Activated naive CD4-positive, alpha-beta T cell treated with anti-CD3 and anti-CD28 coated beads, Interleukin-2, amount 10 ng/mL, durations not matched to agents 7 days and 5 days (primary cell): ENCODE measurements around the gene TIMM44.
A peak's percentile ranks its signal among the peaks of the same experiment; 100 is the strongest.
"Not testable (repeated sequence)": the region's sequence is repeated elsewhere in the genome, so short reads cannot be mapped to it uniquely, and the experiment has no call there.

Experiments used
- CTCF ChIA-PET: fragments of 350-600 bp; sonication (Branson Sonifier 250); formaldehyde crosslinking; loops from one replicate; lab custom pipeline; 2021; ENCODE audit warnings: antibody characterized with exemption; lab: Charles Lee
- DNase-seq: peaks from one replicate; pipeline ENCODE4 v3.0.0-alpha.2; 2020
- H3K27ac Mint-ChIP-seq: one replicate; pipeline ENCODE4 v1.8.0; 2021; ENCODE audit warnings: mild to moderate bottlenecking, moderate library complexity, mixed read lengths
- H3K27me3 Mint-ChIP-seq: one replicate; pipeline ENCODE4 v1.8.0; 2021; ENCODE audit warnings: mild to moderate bottlenecking, mixed read lengths
- H3K36me3 Mint-ChIP-seq: one replicate; pipeline ENCODE4 v1.8.0; 2021; ENCODE audit warnings: mixed read lengths
- H3K4me1 Mint-ChIP-seq: one replicate; pipeline ENCODE4 v1.8.0; 2021; ENCODE audit warnings: mixed read lengths
- H3K4me3 Mint-ChIP-seq: one replicate; pipeline ENCODE4 v1.8.0; 2021; ENCODE audit warnings: mild to moderate bottlenecking, moderate library complexity, mixed read lengths
- H3K9me3 Mint-ChIP-seq: one replicate; pipeline ENCODE4 v1.8.0; 2021; ENCODE audit warnings: mixed read lengths

The TIMM44 gene

DNA sequence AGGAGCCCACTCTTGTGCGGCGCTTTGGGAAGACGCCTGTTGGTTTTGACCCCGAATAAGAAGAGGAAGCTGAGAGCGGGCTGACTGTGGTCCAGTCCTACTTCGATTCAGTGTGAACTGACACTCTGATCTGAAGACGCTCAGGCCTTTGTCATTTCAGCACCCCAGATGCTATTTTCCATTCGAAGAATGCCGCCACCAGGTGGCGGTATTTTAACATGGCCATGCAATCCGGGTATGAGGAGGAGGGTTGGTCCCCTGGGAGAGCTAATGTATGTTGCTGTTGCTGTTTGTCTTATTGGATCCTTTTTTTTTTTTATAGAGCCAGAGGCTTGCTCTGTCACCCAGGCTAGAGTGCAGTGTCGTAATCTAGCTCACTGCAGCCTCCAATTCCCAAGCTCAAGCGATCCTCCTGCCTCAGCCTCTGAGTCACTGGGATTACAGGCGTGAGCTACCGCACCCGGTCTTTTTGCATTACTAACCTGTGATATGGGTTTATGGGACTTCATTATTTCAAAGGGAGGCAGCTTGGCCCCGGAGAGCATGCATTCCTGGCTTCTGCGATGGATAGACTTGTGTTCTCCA is 803 bp upstream of the TIMM44 start:
- Mint-ChIP-seq H3K4me1 (peaks cover 34% of the 10 kb centered on the region), H3K27me3 (no peaks in the 10 kb centered on the region), H3K4me3 (peak overlapping the region; percentile 82), H3K36me3 (peaks cover 8% of the 10 kb centered on the region), H3K27ac (peak overlapping the region; percentile 94), H3K9me3 (no peaks in the 10 kb centered on the region)
- CTCF ChIA-PET = interaction anchor here (0.5 to 2.3 kb wide), 27 partner anchors 9 to 753 kb away, joined by 3 to 14 read pairs (median 4); partner anchors contain the start of genes MAP2K7 and SNAPC2
- DNase-seq = peak; percentile 90

DNA sequence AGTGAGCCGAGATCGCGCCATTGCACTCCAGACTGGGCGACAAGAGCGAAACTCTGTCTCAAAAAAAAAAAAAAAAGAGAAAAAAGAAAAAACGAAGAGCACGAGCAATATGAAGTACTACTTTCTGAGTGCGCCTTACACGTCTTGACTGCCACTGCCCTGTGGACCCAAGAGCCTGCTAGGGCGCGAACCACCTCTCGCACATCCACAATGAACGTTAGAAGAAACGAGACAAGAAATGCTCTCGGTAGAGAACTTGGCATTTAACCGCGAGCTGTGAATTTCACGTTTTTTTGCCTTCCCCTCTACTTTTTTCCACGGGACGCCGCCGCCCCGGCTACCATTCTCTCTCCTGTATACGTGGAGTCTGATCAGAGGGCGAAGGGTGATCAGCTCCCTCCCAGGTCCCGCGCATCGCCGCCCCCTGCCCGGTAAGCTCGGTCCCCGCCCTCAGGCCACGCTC is 454 bp downstream of the TIMM44 start:
- Mint-ChIP-seq H3K4me3 (peak overlapping the region; percentile 82), H3K9me3 (no peaks in the 10 kb centered on the region), H3K36me3 (peaks cover 11% of the 10 kb centered on the region), H3K27me3 (no peaks in the 10 kb centered on the region), H3K4me1 (peaks cover 37% of the 10 kb centered on the region), H3K27ac (peak overlapping the region; percentile 94)
- DNase-seq = no peak
- CTCF ChIA-PET = interaction anchor here (0.8 to 2.5 kb wide), 11 partner anchors 8 to 172 kb away, joined by 3 to 14 read pairs (median 7); partner anchors contain the start of genes MAP2K7 and SNAPC2

- CTCF ChIA-PET = interaction anchor here (2.5 kb wide), 1 partner anchor 12 kb away, joined by 14 read pairs; no protein-coding TSS in a partner anchor
- Mint-ChIP-seq H3K9me3 (no peaks in the 10 kb centered on the region), H3K36me3 (peaks cover 13% of the 10 kb centered on the region), H3K4me1 (peaks cover 37% of the 10 kb centered on the region), H3K4me3 (peak overlapping the region; percentile 82), H3K27me3 (no peaks in the 10 kb centered on the region), H3K27ac (no peak overlapping the region)
- no peak for DNase-seq
Measured at GRCh38 chr19:7941895-7942596, 1.4 kb downstream of the TIMM44 start.

DNA sequence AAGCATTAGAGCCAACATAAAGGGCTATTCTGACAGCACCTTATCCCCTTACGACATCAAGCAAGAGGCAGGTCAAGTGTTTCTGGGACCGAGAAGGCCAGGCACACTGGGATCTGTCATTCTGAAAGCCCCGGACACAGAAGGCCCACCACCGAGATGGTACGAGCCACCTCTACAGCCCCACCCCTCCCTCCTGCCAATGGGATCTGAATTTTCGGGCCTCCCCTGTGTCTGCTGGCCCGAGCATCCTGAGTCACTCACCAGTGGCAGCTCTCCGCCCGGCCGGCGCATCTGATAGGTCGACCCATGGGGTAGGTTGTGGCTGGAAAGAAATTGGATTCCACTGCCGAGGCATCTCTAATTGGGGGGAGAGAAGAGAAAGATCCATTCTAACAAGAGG is 2.6 kb downstream of the TIMM44 start:
- Mint-ChIP-seq H3K27ac (no peak overlapping the region), H3K9me3 (no peaks in the 10 kb centered on the region), H3K36me3 (peaks cover 13% of the 10 kb centered on the region), H3K4me3 (no peak overlapping the region), H3K27me3 (no peaks in the 10 kb centered on the region), H3K4me1 (peaks cover 37% of the 10 kb centered on the region)
- CTCF ChIA-PET = no interaction called here
- no peak for DNase-seq

DNA sequence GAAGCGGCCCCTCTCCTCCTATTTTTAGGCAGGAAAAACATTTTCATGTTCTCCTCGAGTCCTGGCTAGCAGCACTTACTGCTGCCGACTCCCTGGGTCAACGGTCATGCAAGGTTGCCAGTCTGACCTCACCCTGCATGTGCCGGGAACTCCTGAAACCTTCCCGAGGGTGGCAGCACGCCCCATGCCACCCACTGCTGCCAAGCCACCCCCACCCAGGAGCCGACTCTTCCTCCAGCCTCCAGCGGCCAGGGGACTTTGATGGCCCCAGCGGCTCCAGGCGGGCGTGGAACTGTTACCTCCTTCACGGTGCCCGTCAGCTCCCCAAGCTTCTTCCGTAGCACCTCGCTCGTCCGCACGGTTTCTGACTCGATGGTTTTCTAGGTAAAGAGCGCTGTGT is 8.7 kb downstream of the TIMM44 start:
- Mint-ChIP-seq H3K27me3 (no peaks in the 10 kb centered on the region), H3K4me3 (no peak overlapping the region), H3K36me3 (peaks cover 13% of the 10 kb centered on the region), H3K9me3 (no peaks in the 10 kb centered on the region), H3K27ac (no peak overlapping the region), H3K4me1 (peaks cover 3% of the 10 kb centered on the region)
- DNase-seq = no peak
- CTCF ChIA-PET = interaction anchor here (1.8 kb wide), 1 partner anchor 9 kb away, joined by 7 read pairs; the partner anchor contains the start of gene TIMM44

DNA sequence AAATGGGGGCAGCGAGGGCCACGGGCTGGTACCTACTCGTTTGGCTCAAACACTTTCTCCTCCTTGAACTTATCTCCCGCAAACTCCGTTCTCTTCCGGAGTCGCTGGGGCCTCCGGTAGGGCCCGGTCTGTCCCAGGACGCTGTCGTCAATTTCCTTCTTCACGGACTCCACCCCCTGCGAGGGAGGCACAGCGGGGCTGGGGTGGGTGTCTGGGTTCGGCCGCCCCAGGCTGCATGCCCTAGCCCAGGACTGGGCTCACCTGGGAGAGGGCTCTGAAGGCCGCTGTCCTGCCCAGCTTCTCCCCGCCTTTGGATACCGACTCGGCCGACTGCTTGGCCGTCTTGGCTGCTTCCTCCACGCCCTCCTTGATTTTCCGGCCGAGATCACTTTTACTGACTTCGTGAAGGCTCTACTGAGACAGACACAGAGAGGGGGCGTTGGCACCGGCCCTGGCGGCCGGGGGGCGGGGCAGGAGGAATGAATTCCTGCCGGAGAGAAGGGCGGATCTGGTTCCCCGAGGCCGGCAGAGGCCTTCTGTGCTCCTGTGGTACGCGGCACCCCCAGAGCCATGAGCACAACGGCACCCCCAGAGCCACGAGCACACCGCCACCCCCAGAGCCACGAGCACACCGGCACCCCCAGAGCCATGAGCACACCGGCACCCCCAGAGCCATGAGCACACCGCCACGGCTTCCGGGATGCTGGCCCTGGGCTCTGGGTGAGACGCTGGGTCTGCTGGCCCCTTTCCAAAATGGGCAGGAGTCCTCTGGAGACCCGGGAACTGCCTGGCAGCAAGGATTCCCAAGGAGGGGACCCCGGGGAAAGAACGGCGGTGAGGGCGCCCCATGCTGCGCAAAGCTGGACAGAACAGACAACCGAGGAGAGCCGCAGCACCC is 9.4 kb downstream of the TIMM44 start:
- Mint-ChIP-seq H3K9me3 (no peaks in the 10 kb centered on the region), H3K27me3 (no peaks in the 10 kb centered on the region), H3K4me3 (no peak overlapping the region), H3K4me1 (peaks cover 3% of the 10 kb centered on the region), H3K36me3 (peaks cover 13% of the 10 kb centered on the region), H3K27ac (no peak overlapping the region)
- DNase-seq = no peak
- CTCF ChIA-PET = interaction anchor here (1.8 kb wide), 1 partner anchor 10 kb away, joined by 7 read pairs; the partner anchor contains the start of gene TIMM44

DNA sequence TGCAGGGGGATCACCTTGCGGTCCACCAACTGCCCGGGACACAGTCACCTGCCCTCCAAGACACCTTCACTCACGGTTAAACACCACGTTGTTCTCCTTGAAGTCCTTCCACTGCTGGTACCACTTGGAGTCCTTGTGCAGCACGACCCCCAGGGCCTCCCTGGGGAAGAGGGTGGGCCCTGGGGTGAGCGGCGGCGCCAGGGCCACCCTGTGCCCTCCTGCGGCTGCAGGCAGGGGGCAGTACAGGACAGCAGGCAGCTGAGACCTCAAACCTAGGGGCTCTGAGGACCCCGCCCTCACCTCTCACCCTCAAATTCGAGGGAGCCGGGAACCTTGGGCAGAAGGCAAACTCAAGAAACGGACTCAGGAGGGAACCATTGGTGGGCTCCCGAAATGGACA is 10.1 kb downstream of the TIMM44 start:
- H3K4me1 Mint-ChIP-seq = no peaks in the 10 kb centered on the region
- CTCF ChIA-PET = no interaction called here
- no peak overlapping the region for H3K27ac Mint-ChIP-seq
- no peaks in the 10 kb centered on the region for H3K27me3 Mint-ChIP-seq
- H3K4me3 Mint-ChIP-seq = no peak overlapping the region
- no peaks in the 10 kb centered on the region for H3K9me3 Mint-ChIP-seq
- H3K36me3 Mint-ChIP-seq = peaks cover 10% of the 10 kb centered on the region
- no peak for DNase-seq

- H3K4me3 Mint-ChIP-seq = no peak overlapping the region
- peaks cover 9% of the 10 kb centered on the region for H3K36me3 Mint-ChIP-seq
- H3K4me1 Mint-ChIP-seq = no peaks in the 10 kb centered on the region
- no peak overlapping the region for H3K27ac Mint-ChIP-seq
- no peak for DNase-seq
- CTCF ChIA-PET = no interaction called here
- no peaks in the 10 kb centered on the region for H3K9me3 Mint-ChIP-seq
- H3K27me3 Mint-ChIP-seq = no peaks in the 10 kb centered on the region
Measured at GRCh38 chr19:7932930-7933300, 10.6 kb downstream of the TIMM44 start.

DNA sequence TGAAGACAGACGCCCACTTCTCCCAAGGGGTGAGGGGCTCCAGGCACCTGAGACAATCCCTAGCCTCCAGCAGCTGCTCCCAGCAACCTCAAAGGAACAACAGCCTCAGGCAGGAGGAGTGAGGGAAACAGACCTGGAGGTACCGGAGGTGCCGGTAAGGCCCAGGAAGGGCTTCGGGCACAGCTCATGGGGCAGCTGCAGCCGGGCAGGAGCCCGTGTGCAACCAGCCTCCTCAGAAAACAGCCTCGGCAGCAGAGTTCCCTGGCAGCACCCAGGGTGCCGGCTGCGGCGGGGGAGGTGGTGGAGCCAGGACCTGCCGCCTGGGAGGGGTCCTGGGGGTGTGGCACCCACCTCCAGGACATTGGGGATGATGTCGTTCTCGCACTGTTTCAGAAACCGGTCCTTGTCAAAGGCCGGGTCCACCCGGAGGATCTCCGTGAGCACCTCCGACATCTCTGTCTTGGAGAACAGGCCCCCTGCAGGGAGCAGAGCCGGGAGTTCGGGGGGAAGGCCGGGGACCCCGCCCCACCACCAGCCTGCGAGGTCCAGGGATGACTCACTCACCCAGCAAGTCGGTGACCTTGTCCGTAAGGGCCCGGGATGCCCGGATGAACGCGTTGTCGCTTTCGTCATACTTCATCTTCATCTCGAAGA is 11.1 kb downstream of the TIMM44 start:
- no peaks in the 10 kb centered on the region for H3K4me1 Mint-ChIP-seq
- H3K27me3 Mint-ChIP-seq = no peaks in the 10 kb centered on the region
- no peak for DNase-seq
- CTCF ChIA-PET = no interaction called here
- peaks cover 7% of the 10 kb centered on the region for H3K36me3 Mint-ChIP-seq
- H3K9me3 Mint-ChIP-seq = no peaks in the 10 kb centered on the region
- no peak overlapping the region for H3K4me3 Mint-ChIP-seq
- no peak overlapping the region for H3K27ac Mint-ChIP-seq

DNA sequence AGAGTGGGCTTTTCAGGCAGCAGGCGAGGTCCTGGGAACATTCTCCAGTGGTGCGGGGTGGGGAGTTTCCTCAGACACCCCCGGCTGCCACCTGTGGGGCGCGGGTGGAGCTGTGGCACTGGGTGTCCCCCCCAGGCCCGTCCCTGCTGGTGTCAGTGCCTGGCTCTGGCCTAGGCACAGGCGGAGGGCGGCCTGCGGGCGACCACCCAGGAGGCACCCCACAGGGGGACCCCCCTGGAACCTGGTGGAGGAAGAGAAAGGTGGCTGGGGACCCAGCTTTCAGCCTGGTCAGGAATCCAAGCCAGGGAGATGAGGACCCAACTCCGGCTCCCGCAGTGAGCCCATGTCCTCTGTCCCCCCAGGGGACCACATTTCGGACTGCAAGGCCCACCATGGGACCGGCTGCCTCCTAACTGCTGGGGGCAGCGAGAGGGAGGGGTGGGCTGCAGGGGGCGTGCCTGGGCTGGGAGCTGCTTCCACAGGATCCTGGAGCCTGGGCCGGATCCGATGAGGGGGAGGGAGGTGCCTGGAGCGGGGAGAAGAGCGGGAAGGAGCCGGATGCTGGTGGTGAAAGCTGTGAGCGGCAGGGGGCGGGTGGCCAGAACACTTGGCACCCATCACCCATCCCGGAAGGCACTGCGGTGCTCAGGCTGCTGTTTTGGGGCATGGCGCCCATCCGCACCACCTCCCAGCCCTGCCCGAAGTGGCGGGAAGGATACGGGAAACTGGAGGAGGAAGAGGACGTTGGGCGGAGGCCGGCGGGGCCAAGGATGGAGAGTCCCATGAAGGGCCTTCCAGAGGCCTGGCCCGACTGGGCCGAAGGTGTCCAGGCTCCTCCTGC is 12.0 kb downstream of the TIMM44 start:
- CTCF ChIA-PET = interaction anchor here (0.6 to 2.8 kb wide), 2 partner anchors 11 to 138 kb away, joined by 4 to 14 read pairs; partner anchors contain the start of gene TIMM44
- no peak overlapping the region for H3K27ac Mint-ChIP-seq
- H3K4me3 Mint-ChIP-seq = no peak overlapping the region
- H3K27me3 Mint-ChIP-seq = no peaks in the 10 kb centered on the region
- no peaks in the 10 kb centered on the region for H3K9me3 Mint-ChIP-seq
- peaks cover 2% of the 10 kb centered on the region for H3K4me1 Mint-ChIP-seq
- DNase-seq = no peak
- peaks cover 7% of the 10 kb centered on the region for H3K36me3 Mint-ChIP-seq

DNA sequence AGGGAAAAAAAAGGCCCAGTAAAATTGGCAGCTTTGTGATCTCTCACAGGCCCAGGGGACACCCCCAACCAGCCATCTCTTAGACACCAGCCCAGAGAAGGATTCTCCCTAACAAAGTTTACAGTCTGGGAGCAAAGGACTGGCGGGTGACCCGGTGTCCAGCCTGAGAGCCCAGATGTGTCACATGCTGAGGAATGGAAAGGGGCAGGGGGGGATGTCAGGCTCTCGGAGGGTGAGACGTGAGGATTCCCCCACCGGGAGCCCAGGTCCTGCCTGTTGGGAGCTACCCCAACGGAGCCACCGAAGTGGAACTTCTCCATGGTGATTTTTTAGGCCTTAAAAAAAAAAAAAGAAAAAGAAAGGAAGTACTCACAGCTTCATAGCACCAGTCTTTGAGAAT is 12.7 kb downstream of the TIMM44 start:
- Mint-ChIP-seq H3K9me3 (no peaks in the 10 kb centered on the region), H3K27ac (peak overlapping the region; percentile 45), H3K4me3 (no peak overlapping the region), H3K36me3 (peaks cover 7% of the 10 kb centered on the region), H3K4me1 (peaks cover 5% of the 10 kb centered on the region), H3K27me3 (no peaks in the 10 kb centered on the region)
- CTCF ChIA-PET = interaction anchor here (0.6 to 2.8 kb wide), 3 partner anchors 12 to 534 kb away, joined by 4 to 14 read pairs (median 5); partner anchors contain the start of gene TIMM44
- DNase-seq = no peak

GRCh38 chr19:7930030-7930429 is 13.4 kb downstream of the TIMM44 start:
- H3K27ac Mint-ChIP-seq, H3K4me1 Mint-ChIP-seq, H3K4me3 Mint-ChIP-seq, H3K36me3 Mint-ChIP-seq, H3K9me3 Mint-ChIP-seq, DNase-seq, H3K27me3 Mint-ChIP-seq: not testable (repeated sequence)
- CTCF ChIA-PET = interaction anchor here (0.6 to 2.8 kb wide), 2 partner anchors 13 to 534 kb away, joined by 5 to 14 read pairs; partner anchors contain the start of gene TIMM44
